22Rv1 (cell line): ENCODE data around the gene KRT79.

Experiments
- ZFX ChIP-seq: fragments of 450-650 bp; IDR thresholded peaks from 2 replicates; pipeline ENCODE4 v1.6.1; 2017; ENCODE audit warnings: antibody characterized with exemption, borderline replicate concordance
- TF ChIP-seq, protein P1 (sequence below): fragments of 450-650 bp; IDR thresholded peaks from 2 replicates; pipeline ENCODE4 v1.5.1; 2017; ENCODE audit warnings: mild to moderate bottlenecking

DNA sequence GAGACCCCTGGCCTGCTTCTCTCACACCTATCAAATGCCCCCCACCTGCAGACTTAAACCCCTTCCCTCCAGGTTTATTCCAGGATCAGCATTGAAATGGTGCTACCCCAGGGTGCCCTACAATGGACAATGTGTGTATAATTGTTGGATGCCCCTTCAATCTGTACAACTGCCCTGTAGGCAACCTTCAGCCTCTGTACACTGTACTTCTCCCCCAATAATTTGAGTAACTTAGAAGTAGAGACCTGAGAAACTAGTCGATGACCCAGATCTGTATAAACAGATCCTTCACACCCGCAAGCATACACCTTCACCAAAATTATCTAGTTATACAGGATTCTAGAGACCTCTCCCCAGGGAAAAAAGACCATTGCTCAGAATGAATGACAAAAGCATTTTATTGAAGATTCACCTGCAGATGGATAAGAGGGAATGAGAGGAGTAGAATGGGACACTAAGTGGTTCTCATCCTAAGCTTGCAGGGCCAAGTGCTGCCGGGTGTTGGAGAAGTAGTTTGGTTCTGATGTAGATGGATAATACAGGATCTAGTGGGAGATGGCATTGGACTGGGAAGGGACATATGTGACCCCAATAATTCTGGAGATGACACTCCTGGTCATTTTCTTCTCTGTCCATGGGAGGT is 27.8 kb downstream of the KRT79 start:
- TF ChIP-seq, protein P1, sequence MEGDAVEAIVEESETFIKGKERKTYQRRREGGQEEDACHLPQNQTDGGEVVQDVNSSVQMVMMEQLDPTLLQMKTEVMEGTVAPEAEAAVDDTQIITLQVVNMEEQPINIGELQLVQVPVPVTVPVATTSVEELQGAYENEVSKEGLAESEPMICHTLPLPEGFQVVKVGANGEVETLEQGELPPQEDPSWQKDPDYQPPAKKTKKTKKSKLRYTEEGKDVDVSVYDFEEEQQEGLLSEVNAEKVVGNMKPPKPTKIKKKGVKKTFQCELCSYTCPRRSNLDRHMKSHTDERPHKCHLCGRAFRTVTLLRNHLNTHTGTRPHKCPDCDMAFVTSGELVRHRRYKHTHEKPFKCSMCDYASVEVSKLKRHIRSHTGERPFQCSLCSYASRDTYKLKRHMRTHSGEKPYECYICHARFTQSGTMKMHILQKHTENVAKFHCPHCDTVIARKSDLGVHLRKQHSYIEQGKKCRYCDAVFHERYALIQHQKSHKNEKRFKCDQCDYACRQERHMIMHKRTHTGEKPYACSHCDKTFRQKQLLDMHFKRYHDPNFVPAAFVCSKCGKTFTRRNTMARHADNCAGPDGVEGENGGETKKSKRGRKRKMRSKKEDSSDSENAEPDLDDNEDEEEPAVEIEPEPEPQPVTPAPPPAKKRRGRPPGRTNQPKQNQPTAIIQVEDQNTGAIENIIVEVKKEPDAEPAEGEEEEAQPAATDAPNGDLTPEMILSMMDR, result no peak
- TF ChIP-seq ZFX, result no peak
